ENCODE data around the gene SLC3A2. TPM values are rescaled to one million over a fixed set of nuclear protein-coding genes. Genes with fewer than 3 reads are reported as not detected.

SLC3A2 gene
- total and polyA plus RNA-seq, 2 of the 13 experiments (the other 11 are each of a cell fraction or from before 2014, with no cell fraction given), result 213 to 226 TPM

DNA sequence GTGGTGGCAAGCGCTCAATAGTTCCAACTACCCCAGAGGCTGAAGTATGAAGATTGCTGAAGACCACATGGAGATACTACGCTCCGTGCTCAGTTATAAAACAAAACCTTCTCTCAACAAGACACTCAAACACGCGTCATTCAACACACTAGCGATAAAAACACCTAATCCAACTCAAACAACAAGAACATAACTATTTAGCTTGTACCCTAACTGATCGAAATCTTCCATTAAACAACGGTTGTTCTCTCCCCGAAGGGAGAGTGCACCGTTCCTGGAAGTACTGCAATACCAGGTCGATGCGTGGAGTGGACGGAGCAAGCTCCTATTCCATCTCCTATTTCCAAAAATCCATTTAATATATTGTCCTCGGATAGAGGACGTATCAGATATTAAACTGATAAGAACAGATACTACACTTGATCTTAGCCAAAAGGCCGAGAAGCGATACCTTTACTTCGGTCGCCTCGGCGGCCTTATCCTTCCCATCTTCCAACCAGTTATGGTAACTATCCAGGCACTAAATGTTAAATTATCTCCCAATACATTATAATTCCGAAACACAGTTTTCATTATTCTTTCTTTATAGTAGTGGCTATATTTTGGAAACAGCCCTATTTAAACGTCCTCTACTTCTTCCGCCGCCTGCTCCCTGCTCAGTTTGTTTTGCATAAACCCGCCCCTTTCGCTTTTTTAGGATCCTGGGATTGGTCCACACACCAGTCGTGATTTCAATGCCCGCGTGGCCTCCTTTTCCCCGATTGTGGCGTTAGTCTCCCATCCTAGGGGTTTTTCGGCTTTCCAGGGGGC, 39.1 kb upstream of the SLC3A2 start (continued):
- TF ChIP-seq ZBTB20 (CRISPR knock-in tag; IDR thresholded peaks at IDR 0.05; ENCODE audit: borderline replicate concordance, low read depth) (peak; percentile 75), ZSCAN29 (CRISPR knock-in tag; conservative IDR thresholded peaks at IDR 0.05) (no peak; the same call in 1 of the 2 replicates), TBL1XR1 (IDR thresholded peaks at IDR 0.05; ENCODE audit: borderline replicate concordance, low read length, partially characterized antibody) (peak; percentile 85), ZNF670 (CRISPR knock-in tag; IDR thresholded peaks at IDR 0.05; ENCODE audit: borderline replicate concordance) (no peak), WIZ (CRISPR knock-in tag; IDR thresholded peaks at IDR 0.05) (no peak)
- TF ChIP-seq, protein P1, sequence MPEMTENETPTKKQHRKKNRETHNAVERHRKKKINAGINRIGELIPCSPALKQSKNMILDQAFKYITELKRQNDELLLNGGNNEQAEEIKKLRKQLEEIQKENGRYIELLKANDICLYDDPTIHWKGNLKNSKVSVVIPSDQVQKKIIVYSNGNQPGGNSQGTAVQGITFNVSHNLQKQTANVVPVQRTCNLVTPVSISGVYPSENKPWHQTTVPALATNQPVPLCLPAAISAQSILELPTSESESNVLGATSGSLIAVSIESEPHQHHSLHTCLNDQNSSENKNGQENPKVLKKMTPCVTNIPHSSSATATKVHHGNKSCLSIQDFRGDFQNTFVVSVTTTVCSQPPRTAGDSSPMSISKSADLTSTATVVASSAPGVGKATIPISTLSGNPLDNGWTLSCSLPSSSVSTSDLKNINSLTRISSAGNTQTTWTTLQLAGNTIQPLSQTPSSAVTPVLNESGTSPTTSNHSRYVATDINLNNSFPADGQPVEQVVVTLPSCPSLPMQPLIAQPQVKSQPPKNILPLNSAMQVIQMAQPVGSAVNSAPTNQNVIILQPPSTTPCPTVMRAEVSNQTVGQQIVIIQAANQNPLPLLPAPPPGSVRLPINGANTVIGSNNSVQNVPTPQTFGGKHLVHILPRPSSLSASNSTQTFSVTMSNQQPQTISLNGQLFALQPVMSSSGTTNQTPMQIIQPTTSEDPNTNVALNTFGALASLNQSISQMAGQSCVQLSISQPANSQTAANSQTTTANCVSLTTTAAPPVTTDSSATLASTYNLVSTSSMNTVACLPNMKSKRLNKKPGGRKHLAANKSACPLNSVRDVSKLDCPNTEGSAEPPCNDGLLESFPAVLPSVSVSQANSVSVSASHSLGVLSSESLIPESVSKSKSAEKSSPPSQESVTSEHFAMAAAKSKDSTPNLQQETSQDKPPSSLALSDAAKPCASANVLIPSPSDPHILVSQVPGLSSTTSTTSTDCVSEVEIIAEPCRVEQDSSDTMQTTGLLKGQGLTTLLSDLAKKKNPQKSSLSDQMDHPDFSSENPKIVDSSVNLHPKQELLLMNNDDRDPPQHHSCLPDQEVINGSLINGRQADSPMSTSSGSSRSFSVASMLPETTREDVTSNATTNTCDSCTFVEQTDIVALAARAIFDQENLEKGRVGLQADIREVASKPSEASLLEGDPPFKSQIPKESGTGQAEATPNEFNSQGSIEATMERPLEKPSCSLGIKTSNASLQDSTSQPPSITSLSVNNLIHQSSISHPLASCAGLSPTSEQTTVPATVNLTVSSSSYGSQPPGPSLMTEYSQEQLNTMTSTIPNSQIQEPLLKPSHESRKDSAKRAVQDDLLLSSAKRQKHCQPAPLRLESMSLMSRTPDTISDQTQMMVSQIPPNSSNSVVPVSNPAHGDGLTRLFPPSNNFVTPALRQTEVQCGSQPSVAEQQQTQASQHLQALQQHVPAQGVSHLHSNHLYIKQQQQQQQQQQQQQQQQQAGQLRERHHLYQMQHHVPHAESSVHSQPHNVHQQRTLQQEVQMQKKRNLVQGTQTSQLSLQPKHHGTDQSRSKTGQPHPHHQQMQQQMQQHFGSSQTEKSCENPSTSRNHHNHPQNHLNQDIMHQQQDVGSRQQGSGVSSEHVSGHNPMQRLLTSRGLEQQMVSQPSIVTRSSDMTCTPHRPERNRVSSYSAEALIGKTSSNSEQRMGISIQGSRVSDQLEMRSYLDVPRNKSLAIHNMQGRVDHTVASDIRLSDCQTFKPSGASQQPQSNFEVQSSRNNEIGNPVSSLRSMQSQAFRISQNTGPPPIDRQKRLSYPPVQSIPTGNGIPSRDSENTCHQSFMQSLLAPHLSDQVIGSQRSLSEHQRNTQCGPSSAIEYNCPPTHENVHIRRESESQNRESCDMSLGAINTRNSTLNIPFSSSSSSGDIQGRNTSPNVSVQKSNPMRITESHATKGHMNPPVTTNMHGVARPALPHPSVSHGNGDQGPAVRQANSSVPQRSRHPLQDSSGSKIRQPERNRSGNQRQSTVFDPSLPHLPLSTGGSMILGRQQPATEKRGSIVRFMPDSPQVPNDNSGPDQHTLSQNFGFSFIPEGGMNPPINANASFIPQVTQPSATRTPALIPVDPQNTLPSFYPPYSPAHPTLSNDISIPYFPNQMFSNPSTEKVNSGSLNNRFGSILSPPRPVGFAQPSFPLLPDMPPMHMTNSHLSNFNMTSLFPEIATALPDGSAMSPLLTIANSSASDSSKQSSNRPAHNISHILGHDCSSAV (CRISPR knock-in tag; IDR thresholded peaks at IDR 0.05; ENCODE audit: borderline replicate concordance), result peak; percentile 46; the same call in 1 of the 2 replicates
- TF ChIP-seq, protein P2, sequence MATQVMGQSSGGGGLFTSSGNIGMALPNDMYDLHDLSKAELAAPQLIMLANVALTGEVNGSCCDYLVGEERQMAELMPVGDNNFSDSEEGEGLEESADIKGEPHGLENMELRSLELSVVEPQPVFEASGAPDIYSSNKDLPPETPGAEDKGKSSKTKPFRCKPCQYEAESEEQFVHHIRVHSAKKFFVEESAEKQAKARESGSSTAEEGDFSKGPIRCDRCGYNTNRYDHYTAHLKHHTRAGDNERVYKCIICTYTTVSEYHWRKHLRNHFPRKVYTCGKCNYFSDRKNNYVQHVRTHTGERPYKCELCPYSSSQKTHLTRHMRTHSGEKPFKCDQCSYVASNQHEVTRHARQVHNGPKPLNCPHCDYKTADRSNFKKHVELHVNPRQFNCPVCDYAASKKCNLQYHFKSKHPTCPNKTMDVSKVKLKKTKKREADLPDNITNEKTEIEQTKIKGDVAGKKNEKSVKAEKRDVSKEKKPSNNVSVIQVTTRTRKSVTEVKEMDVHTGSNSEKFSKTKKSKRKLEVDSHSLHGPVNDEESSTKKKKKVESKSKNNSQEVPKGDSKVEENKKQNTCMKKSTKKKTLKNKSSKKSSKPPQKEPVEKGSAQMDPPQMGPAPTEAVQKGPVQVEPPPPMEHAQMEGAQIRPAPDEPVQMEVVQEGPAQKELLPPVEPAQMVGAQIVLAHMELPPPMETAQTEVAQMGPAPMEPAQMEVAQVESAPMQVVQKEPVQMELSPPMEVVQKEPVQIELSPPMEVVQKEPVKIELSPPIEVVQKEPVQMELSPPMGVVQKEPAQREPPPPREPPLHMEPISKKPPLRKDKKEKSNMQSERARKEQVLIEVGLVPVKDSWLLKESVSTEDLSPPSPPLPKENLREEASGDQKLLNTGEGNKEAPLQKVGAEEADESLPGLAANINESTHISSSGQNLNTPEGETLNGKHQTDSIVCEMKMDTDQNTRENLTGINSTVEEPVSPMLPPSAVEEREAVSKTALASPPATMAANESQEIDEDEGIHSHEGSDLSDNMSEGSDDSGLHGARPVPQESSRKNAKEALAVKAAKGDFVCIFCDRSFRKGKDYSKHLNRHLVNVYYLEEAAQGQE (IDR thresholded peaks at IDR 0.05; ENCODE audit: borderline replicate concordance in 1 of 2, low read depth in 1 of 2, low read length in 2 of 2), result peak in 1 of 2 experiments; percentile 79; a peak in 2 of 4 replicates
- TF ChIP-seq, protein P3, sequence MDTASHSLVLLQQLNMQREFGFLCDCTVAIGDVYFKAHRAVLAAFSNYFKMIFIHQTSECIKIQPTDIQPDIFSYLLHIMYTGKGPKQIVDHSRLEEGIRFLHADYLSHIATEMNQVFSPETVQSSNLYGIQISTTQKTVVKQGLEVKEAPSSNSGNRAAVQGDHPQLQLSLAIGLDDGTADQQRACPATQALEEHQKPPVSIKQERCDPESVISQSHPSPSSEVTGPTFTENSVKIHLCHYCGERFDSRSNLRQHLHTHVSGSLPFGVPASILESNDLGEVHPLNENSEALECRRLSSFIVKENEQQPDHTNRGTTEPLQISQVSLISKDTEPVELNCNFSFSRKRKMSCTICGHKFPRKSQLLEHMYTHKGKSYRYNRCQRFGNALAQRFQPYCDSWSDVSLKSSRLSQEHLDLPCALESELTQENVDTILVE (CRISPR knock-in tag; IDR thresholded peaks at IDR 0.05), result peak; percentile 96
